Mesenchymal stem cell (in vitro differentiated cells and primary cell): ENCODE data around the gene POLR2M.

Experiments
- DNase-seq: peaks from one replicate; pipeline ENCODE4 v3.0.0-alpha.2; 2013
- H2AFZ ChIP-seq: one replicate; pipeline ENCODE4 v1.6.1; 2013; ENCODE audit warnings: low read depth, mild to moderate bottlenecking, control low read depth, inconsistent platforms, low read length, moderate library complexity
- H2AK5ac ChIP-seq: 2 replicates; pipeline ENCODE4 v1.6.1; 2013; ENCODE audit warnings: low read length, moderate library complexity, mild to moderate bottlenecking, inconsistent platforms; ENCODE audit not compliant: severe bottlenecking
- H2BK120ac ChIP-seq: one replicate; pipeline ENCODE4 v1.6.1; 2013; ENCODE audit warnings: low read depth, mild to moderate bottlenecking, inconsistent platforms, low read length, moderate library complexity
- H2BK12ac ChIP-seq, 2 experiments: one replicate each; pipeline ENCODE4 v1.6.1; 2013; ENCODE audit warnings: inconsistent platforms in 2 of 2, low read length in 2 of 2, mild to moderate bottlenecking in 2 of 2, moderate library complexity in 2 of 2, control low read depth in 1 of 2
- H2BK15ac ChIP-seq: one replicate; pipeline ENCODE4 v1.6.1; 2013; ENCODE audit warnings: mild to moderate bottlenecking, low read depth, inconsistent platforms; ENCODE audit not compliant: poor library complexity, severe bottlenecking
- H2BK5ac ChIP-seq: 2 replicates; pipeline ENCODE4 v1.6.1; 2013; ENCODE audit warnings: low read depth, mild to moderate bottlenecking, low read length, control low read depth, inconsistent platforms; ENCODE audit not compliant: poor library complexity, severe bottlenecking
- H3K14ac ChIP-seq, 2 experiments: one replicate each; pipeline ENCODE4 v1.6.1; 2013; ENCODE audit warnings: inconsistent platforms in 2 of 2, low read length in 2 of 2, control low read depth in 1 of 2, mild to moderate bottlenecking in 1 of 2, moderate library complexity in 1 of 2
- H3K18ac ChIP-seq, 2 experiments: one replicate each; pipeline ENCODE4 v1.6.1; 2013; ENCODE audit warnings: inconsistent platforms in 2 of 2, low read length in 2 of 2, control low read depth in 1 of 2, low read depth in 1 of 2, mild to moderate bottlenecking in 1 of 2
- H3K23ac ChIP-seq, 2 experiments: one replicate each; pipeline ENCODE4 v1.6.1; 2013; ENCODE audit warnings: inconsistent platforms in 2 of 2, low read length in 2 of 2, mild to moderate bottlenecking in 2 of 2, moderate library complexity in 2 of 2, control low read depth in 1 of 2
- H3K27ac ChIP-seq: 2 replicates; pipeline ENCODE4 v1.5.1; 2013; ENCODE audit warnings: mild to moderate bottlenecking, moderate library complexity, low read length, control low read depth, inconsistent platforms; ENCODE audit not compliant: poor library complexity, severe bottlenecking
- H3K27me3 ChIP-seq, 2 experiments: 2 replicates each; pipeline versions ENCODE4 v1.6.1 to v1.7.0; 2013; ENCODE audit warnings: low read length in 2 of 2, mild to moderate bottlenecking in 2 of 2, moderate library complexity in 2 of 2, control low read depth in 1 of 2, inconsistent platforms in 1 of 2; ENCODE audit not compliant: control insufficient read depth in 1 of 2, insufficient read depth in 1 of 2
- H3K36me3 ChIP-seq, 2 experiments: 2 replicates each; pipeline versions ENCODE4 v1.6.1 to v1.7.0; 2013; ENCODE audit warnings: low read length in 2 of 2, control low read depth in 1 of 2, inconsistent platforms in 1 of 2, low read depth in 1 of 2, mild to moderate bottlenecking in 1 of 2; ENCODE audit not compliant: insufficient read depth in 2 of 2, control insufficient read depth in 1 of 2
- H3K4ac ChIP-seq, 2 experiments: one replicate each; pipeline ENCODE4 v1.6.1; 2013; ENCODE audit warnings: inconsistent platforms in 2 of 2, low read length in 2 of 2, mild to moderate bottlenecking in 2 of 2, moderate library complexity in 2 of 2, control low read depth in 1 of 2, low read depth in 1 of 2
- H3K4me1 ChIP-seq: 2 replicates; pipeline ENCODE4 v1.6.1; 2013; ENCODE audit warnings: low read depth, low read length, control low read depth; ENCODE audit not compliant: control insufficient read depth, insufficient read depth
- H3K4me2 ChIP-seq: 2 replicates; pipeline ENCODE4 v1.6.1; 2013; ENCODE audit warnings: low read length, mild to moderate bottlenecking, inconsistent platforms; ENCODE audit not compliant: poor library complexity, severe bottlenecking
- H3K4me3 ChIP-seq, 2 experiments: 2 replicates each; pipeline versions ENCODE4 v1.5.1 to v1.7.0; 2013; ENCODE audit warnings: low read length in 2 of 2, mild to moderate bottlenecking in 2 of 2, control low read depth in 1 of 2, low read depth in 1 of 2; ENCODE audit not compliant: insufficient read depth in 1 of 2
- H3K79me1 ChIP-seq: replicated peaks from 2 replicates; pipeline ENCODE4 v1.6.1; 2013; ENCODE audit warnings: mild to moderate bottlenecking, control low read depth, low read length, inconsistent platforms; ENCODE audit not compliant: poor library complexity, severe bottlenecking
- H3K9ac ChIP-seq: 2 replicates; pipeline ENCODE4 v1.7.0; 2013; ENCODE audit warnings: mild to moderate bottlenecking, low read length, moderate library complexity
- H3K9me3 ChIP-seq: 2 replicates; pipeline ENCODE4 v1.7.0; 2013; ENCODE audit warnings: mild to moderate bottlenecking, low read length; ENCODE audit not compliant: control insufficient read depth
- H4K8ac ChIP-seq: one replicate; pipeline ENCODE4 v1.6.1; 2013; ENCODE audit warnings: inconsistent platforms, mild to moderate bottlenecking, low read length, moderate library complexity
- H4K91ac ChIP-seq: one replicate; pipeline ENCODE4 v1.6.1; 2013; ENCODE audit warnings: mild to moderate bottlenecking, low read length, inconsistent platforms
- WGBS: methylation state at CpG from one replicate; pipeline ENCODE4 v1.1.7; 2013; ENCODE audit warnings: mixed read lengths; 5-methylcytosine and 5-hydroxymethylcytosine counted together

The POLR2M gene

DNA sequence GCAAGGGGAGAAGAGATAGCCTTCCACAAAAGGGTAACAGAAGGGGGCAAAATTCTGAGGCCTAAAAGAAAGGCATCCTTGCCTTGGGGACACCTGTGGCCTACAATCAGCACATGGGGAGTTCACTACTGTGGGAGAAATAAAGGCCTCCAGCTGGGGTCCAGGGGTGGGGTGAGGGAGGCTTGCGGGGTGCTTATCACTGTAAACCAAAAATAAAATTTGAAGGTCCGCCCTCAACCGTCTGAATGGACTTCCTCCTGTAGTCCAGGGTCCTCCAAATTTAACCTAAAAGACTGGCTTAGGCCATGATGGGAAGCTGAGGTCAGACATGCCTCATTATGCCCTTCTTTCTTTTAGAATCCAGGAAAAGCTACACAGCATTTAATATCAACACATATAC, 2.1 kb upstream of the POLR2M start:
- Histone ChIP-seq H3K14ac (no peak overlapping the region), H3K36me3 (peaks cover 5 to 6% of the 10 kb centered on the region in 2 experiments), H3K27me3 (no peaks in the 10 kb centered on the region), H2AFZ (no peak overlapping the region), H2AK5ac (no peak overlapping the region), H3K79me1 (peaks cover 6% of the 10 kb centered on the region), H3K4me2 (no peak overlapping the region), H3K4me3 (no peak overlapping the region), H3K23ac (no peak overlapping the region), H4K91ac (no peak overlapping the region), H3K27ac (no peak overlapping the region), H4K8ac (no peak overlapping the region), H3K9ac (no peak overlapping the region), H2BK12ac (no peak overlapping the region), H3K18ac (no peak overlapping the region), H2BK15ac (no peak overlapping the region), H2BK5ac (no peak overlapping the region), H3K4ac (no peak overlapping the region), H3K9me3 (no peaks in the 10 kb centered on the region), H2BK120ac (no peak overlapping the region), H3K4me1 (peaks cover 6% of the 10 kb centered on the region)
- no peak for DNase-seq
- 99% methylated on average over 3 of the region's 3 CpGs for WGBS

- DNase-seq = no peak
- Histone ChIP-seq H4K91ac (no peak overlapping the region), H3K79me1 (peaks cover 9% of the 10 kb centered on the region), H3K14ac (no peak overlapping the region), H3K23ac (no peak overlapping the region), H3K18ac (peak overlapping the region in 1 of 2 experiments; percentile 66), H3K9ac (peak overlapping the region; percentile 99), H2BK15ac (no peak overlapping the region), H3K27me3 (no peaks in the 10 kb centered on the region), H3K4me2 (peak overlapping the region; percentile 54), H3K4ac (peak overlapping the region; percentile 24 to 82), H2AK5ac (peak overlapping the region; percentile 79), H3K4me3 (peak overlapping the region in 1 of 2 experiments; percentile 97), H3K4me1 (peaks cover 6% of the 10 kb centered on the region), H2AFZ (peak overlapping the region; percentile 81), H2BK5ac (no peak overlapping the region), H3K27ac (peak overlapping the region; percentile 37), H2BK120ac (no peak overlapping the region), H4K8ac (peak overlapping the region; percentile 86), H2BK12ac (peak overlapping the region in 1 of 2 experiments; percentile 71), H3K36me3 (peaks cover 9 to 21% of the 10 kb centered on the region in 2 experiments), H3K9me3 (no peaks in the 10 kb centered on the region)
- WGBS = 94% methylated on average over 10 of the region's 12 CpGs
These were observed 639 bp upstream of the POLR2M start for GRCh38 chr15:57705746-57706404.

GRCh38 chr15:57708047-57708446, 1.5 kb downstream of the POLR2M start:
- Histone ChIP-seq H2AFZ (no peak overlapping the region), H2BK15ac (no peak overlapping the region), H3K14ac (no peak overlapping the region), H3K27ac (no peak overlapping the region), H2AK5ac (no peak overlapping the region), H3K27me3 (no peaks in the 10 kb centered on the region), H3K18ac (no peak overlapping the region), H3K36me3 (peaks cover 15 to 42% of the 10 kb centered on the region in 2 experiments), H2BK120ac (no peak overlapping the region), H3K23ac (no peak overlapping the region), H3K4ac (no peak overlapping the region), H3K4me1 (peaks cover 6% of the 10 kb centered on the region), H2BK12ac (no peak overlapping the region), H2BK5ac (no peak overlapping the region), H3K79me1 (peaks cover 21% of the 10 kb centered on the region), H4K91ac (no peak overlapping the region), H3K4me3 (peak overlapping the region in 1 of 2 experiments; percentile 97), H4K8ac (no peak overlapping the region), H3K9me3 (no peaks in the 10 kb centered on the region), H3K4me2 (peak overlapping the region; percentile 70), H3K9ac (peak overlapping the region; percentile 99)
- DNase-seq = peak; percentile 74
- WGBS = 80% methylated on average over 1 of the region's 4 CpGs

GRCh38 chr15:57718309-57718708, 11.8 kb downstream of the POLR2M start:
- Histone ChIP-seq H3K79me1 (peaks cover 12% of the 10 kb centered on the region), H3K4me1 (no peaks in the 10 kb centered on the region), H3K4ac (no peak overlapping the region), H3K4me3 (no peak overlapping the region), H3K4me2 (no peak overlapping the region), H2BK5ac (no peak overlapping the region), H4K91ac (no peak overlapping the region), H3K27ac (no peak overlapping the region), H3K23ac (no peak overlapping the region), H3K14ac (no peak overlapping the region), H3K9me3 (no peaks in the 10 kb centered on the region), H2AFZ (no peak overlapping the region), H4K8ac (no peak overlapping the region), H2AK5ac (no peak overlapping the region), H2BK15ac (no peak overlapping the region), H3K18ac (no peak overlapping the region), H2BK120ac (no peak overlapping the region), H2BK12ac (no peak overlapping the region), H3K27me3 (no peaks in the 10 kb centered on the region), H3K9ac (no peak overlapping the region), H3K36me3 (peaks cover 14 to 44% of the 10 kb centered on the region in 2 experiments)
- no peak for DNase-seq
- WGBS = 100% methylated on average over 1 of the region's 2 CpGs
